Ovary (tissue), 3 donors: ENCODE results near the gene SSUH2.

Source experiments
- CTCF ChIP-seq, 3 donors: fragments of 450-650 bp in 2 of 3; fragments of 200-600 bp in 1 of 3; IDR thresholded peaks; one replicate each; pipeline versions ENCODE4 v1.5.1 to v1.8.0; 2016 to 2022; ENCODE audit warnings: antibody characterized with exemption in 3 of 3, mild to moderate bottlenecking in 1 of 3
- POLR2A ChIP-seq: fragments of 450-650 bp; IDR thresholded peaks from one replicate; pipeline ENCODE4 v1.6.1; 2017; ENCODE audit warnings: antibody characterized with exemption, mild to moderate bottlenecking, moderate library complexity
- donor health status: DM: no; HTN: no; CAD: no.

- TF ChIP-seq CTCF (IDR thresholded peaks at IDR 0.05), result no peak
- no peak for TF ChIP-seq POLR2A
Observed at GRCh38 chr3:8589880-8590556, 54.6 kb downstream of the SSUH2 start.
